ENCODE data around the gene PTPRE. TPM values are rescaled to one million over a fixed set of nuclear protein-coding genes. Genes with fewer than 3 reads are reported as not detected.

PTPRE gene
- total RNA-seq, 1 experiment from 2014 or later = 7.9 TPM

GRCh38 chr10:127942811-127943210, 35.9 kb downstream of the PTPRE start:
- no peak for DNase-seq
- H4K20me1 ChIP-seq (ENCODE audit: insufficient read depth) = no peaks in the 10 kb centered on the region
- no peak overlapping the region for H3K27ac ChIP-seq
- no TSS peak for BruUV-seq (replicated peaks)
- ChIA-PET POLR2A (ENCODE audit: unreplicated experiment) (no interaction called here), CTCF (no interaction called here)
- no peak overlapping the region for H2AFZ ChIP-seq
- TF ChIP-seq EZH2 (IDR thresholded peaks at IDR 0.05; ENCODE audit: low read depth) (no peak), CTCF (conservative IDR thresholded peaks at IDR 0.05) (no peak)
- no peak overlapping the region for H3K4me2 ChIP-seq
- peaks cover 28% of the 10 kb centered on the region for H3K4me1 ChIP-seq (replicated peaks; ENCODE audit: insufficient read depth)
- no peaks in the 10 kb centered on the region for H3K36me3 ChIP-seq (ENCODE audit: low read depth)
- H3K4me3 ChIP-seq = no peak overlapping the region
- intact Hi-C loops (cut with micrococcal nuclease; ENCODE audit: unreplicated experiment) = no loop called here
- H3K9me2 ChIP-seq (ENCODE audit: insufficient read depth) = no peaks in the 10 kb centered on the region
- H3F3A ChIP-seq (ENCODE audit: insufficient read depth, low read depth) = peaks cover 9% of the 10 kb centered on the region; the same call in 1 of the 2 replicates
- peaks cover 6% of the 10 kb centered on the region; the same call in 1 of the 2 replicates for H3K79me2 ChIP-seq (ENCODE audit: low read depth)
- no peaks in the 10 kb centered on the region for H3K27me3 ChIP-seq (ENCODE audit: insufficient read depth, low read depth)
- H3K9me3 ChIP-seq (ENCODE audit: insufficient read depth, low read depth) = no peaks in the 10 kb centered on the region

- Histone ChIP-seq H3F3A (ENCODE audit: insufficient read depth, low read depth) (peaks cover 9% of the 10 kb centered on the region; the same call in 1 of the 2 replicates), H3K36me3 (ENCODE audit: low read depth) (no peaks in the 10 kb centered on the region), H3K4me2 (no peak overlapping the region), H3K9me3 (ENCODE audit: insufficient read depth, low read depth) (no peaks in the 10 kb centered on the region), H3K79me2 (ENCODE audit: low read depth) (peaks cover 6% of the 10 kb centered on the region; the same call in 1 of the 2 replicates), H3K9me2 (ENCODE audit: insufficient read depth) (no peaks in the 10 kb centered on the region), H3K4me3 (no peak overlapping the region), H3K4me1 (replicated peaks; ENCODE audit: insufficient read depth) (peaks cover 28% of the 10 kb centered on the region), H2AFZ (no peak overlapping the region), H3K27me3 (ENCODE audit: insufficient read depth, low read depth) (no peaks in the 10 kb centered on the region), H3K27ac (no peak overlapping the region), H4K20me1 (ENCODE audit: insufficient read depth) (no peaks in the 10 kb centered on the region)
- POLR2A ChIA-PET (ENCODE audit: unreplicated experiment) = no interaction called here
- intact Hi-C loops (cut with micrococcal nuclease; ENCODE audit: unreplicated experiment) = no loop called here
- TF ChIP-seq EZH2 (IDR thresholded peaks at IDR 0.05; ENCODE audit: low read depth) (no peak), CTCF (conservative IDR thresholded peaks at IDR 0.05) (no peak)
- no peak for DNase-seq
- CTCF ChIA-PET = no interaction called here
- BruUV-seq (replicated peaks) = no TSS peak
Observed at GRCh38 chr10:127943336-127943910, 36.5 kb downstream of the PTPRE start.

GRCh38 chr10:127944256-127944655, 37.4 kb downstream of the PTPRE start:
- H3K4me1 ChIP-seq (replicated peaks; ENCODE audit: insufficient read depth) = peaks cover 28% of the 10 kb centered on the region
- no peaks in the 10 kb centered on the region for H3K9me2 ChIP-seq (ENCODE audit: insufficient read depth)
- H2AFZ ChIP-seq = no peak overlapping the region
- H4K20me1 ChIP-seq (ENCODE audit: insufficient read depth) = no peaks in the 10 kb centered on the region
- no TSS peak for BruUV-seq (replicated peaks)
- CTCF ChIA-PET = no interaction called here
- H3K4me3 ChIP-seq = no peak overlapping the region
- intact Hi-C loops (cut with micrococcal nuclease; ENCODE audit: unreplicated experiment) = loop anchor here (2.0 kb wide), 1 partner anchor 33 kb away; no protein-coding TSS in a partner anchor
- no peak for DNase-seq
- TF ChIP-seq EZH2 (IDR thresholded peaks at IDR 0.05; ENCODE audit: low read depth) (no peak), CTCF (conservative IDR thresholded peaks at IDR 0.05) (no peak)
- peaks cover 9% of the 10 kb centered on the region; the same call in 1 of the 2 replicates for H3F3A ChIP-seq (ENCODE audit: insufficient read depth, low read depth)
- H3K79me2 ChIP-seq (ENCODE audit: low read depth) = peaks cover 6% of the 10 kb centered on the region; the same call in 1 of the 2 replicates
- no peaks in the 10 kb centered on the region for H3K27me3 ChIP-seq (ENCODE audit: insufficient read depth, low read depth)
- no peaks in the 10 kb centered on the region for H3K9me3 ChIP-seq (ENCODE audit: insufficient read depth, low read depth)
- H3K27ac ChIP-seq = no peak overlapping the region
- POLR2A ChIA-PET (ENCODE audit: unreplicated experiment) = no interaction called here
- H3K36me3 ChIP-seq (ENCODE audit: low read depth) = no peaks in the 10 kb centered on the region
- H3K4me2 ChIP-seq = no peak overlapping the region
